ENCODE measurements around the gene TRAF6.

DNA sequence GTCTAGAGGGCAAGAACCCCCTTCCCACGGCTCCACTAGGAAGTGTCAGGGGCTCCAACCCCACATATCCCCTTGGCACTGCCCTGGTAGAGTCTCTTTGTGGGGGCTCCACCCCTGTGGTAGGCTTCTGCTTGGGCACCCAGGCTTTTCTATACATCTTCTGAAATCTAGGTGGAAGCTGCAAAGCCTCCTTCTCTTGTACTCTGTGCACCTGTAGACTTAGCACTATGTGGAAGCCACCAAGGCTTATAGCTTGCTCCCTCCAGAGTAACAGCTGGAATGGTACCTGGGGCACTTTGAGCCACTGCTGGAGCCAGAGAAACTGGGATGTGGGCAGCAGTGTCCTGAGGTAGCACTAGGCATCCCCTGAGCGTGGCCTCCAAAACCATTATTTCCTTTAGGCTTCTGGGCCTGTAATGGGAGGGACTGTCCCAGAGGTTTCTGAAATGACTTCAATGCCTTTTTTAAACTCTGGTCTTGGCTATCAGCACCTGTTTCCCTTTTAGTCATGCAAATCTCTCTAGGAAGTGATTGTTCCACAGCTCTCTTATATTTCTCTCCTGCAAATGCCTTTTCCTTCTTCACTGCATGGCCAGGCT, 68.4 kb downstream of the TRAF6 start:
- TF ChIP-seq CTCF (IDR thresholded peaks at IDR 0.05): no peak
- no peak for TF ChIP-seq EP300 (IDR thresholded peaks at IDR 0.05)
